Smooth muscle cell (in vitro differentiated cells): Measurements from ENCODE around the gene HERC3. TPM values are rescaled to one million over a fixed set of nuclear protein-coding genes. Genes with fewer than 3 reads are reported as not detected.

Experiments
- DNase-seq: peaks from one replicate; lab custom pipeline; 2025; ENCODE audit not compliant: unreplicated experiment; lab: John Stamatoyannopoulos, UW
- H2AFZ ChIP-seq: fragments of 200-600 bp; sonication (generic); 2 replicates; pipeline ENCODE4 v1.6.0; 2016; ENCODE audit warnings: antibody characterized with exemption, low read depth, mild to moderate bottlenecking
- H3F3A ChIP-seq: fragments of 200-600 bp; sonication (generic); 2 replicates; pipeline ENCODE4 v1.6.0; 2017; ENCODE audit warnings: antibody characterized with exemption, low read depth
- H3K27ac ChIP-seq: fragments of 200-600 bp; sonication (generic); 2 replicates; pipeline ENCODE4 v1.5.1; 2016; ENCODE audit warnings: low read depth, mild to moderate bottlenecking
- H3K27me3 ChIP-seq: fragments of 200-600 bp; sonication (generic); 2 replicates; pipeline ENCODE4 v1.6.1; 2016; ENCODE audit warnings: low read depth, mild to moderate bottlenecking
- H3K36me3 ChIP-seq: fragments of 200-600 bp; sonication (generic); 2 replicates; pipeline ENCODE4 v1.5.1; 2016; ENCODE audit warnings: low read depth
- H3K4me1 ChIP-seq: fragments of 200-600 bp; sonication (generic); 2 replicates; pipeline ENCODE4 v1.5.1; 2016; ENCODE audit warnings: low read depth
- H3K4me2 ChIP-seq: fragments of 200-600 bp; sonication (generic); 2 replicates; pipeline ENCODE4 v1.6.0; 2016; ENCODE audit warnings: mild to moderate bottlenecking
- H3K4me3 ChIP-seq: fragments of 200-600 bp; sonication (generic); 2 replicates; pipeline ENCODE4 v1.5.1; 2016; ENCODE audit warnings: mild to moderate bottlenecking
- H3K79me2 ChIP-seq: fragments of 200-600 bp; sonication (generic); 2 replicates; pipeline ENCODE4 v1.6.0; 2016; ENCODE audit warnings: low read depth, mild to moderate bottlenecking
- H3K9ac ChIP-seq: fragments of 200-600 bp; sonication (generic); 2 replicates; pipeline ENCODE4 v1.6.0; 2016; ENCODE audit warnings: low read depth
- H3K9me3 ChIP-seq: fragments of 200-600 bp; sonication (generic); replicated peaks from 2 replicates; pipeline ENCODE4 v1.5.1; 2016; ENCODE audit warnings: low read depth
- H4K20me1 ChIP-seq: fragments of 200-600 bp; sonication (generic); 2 replicates; pipeline ENCODE4 v1.6.0; 2016; ENCODE audit warnings: low read depth
- WGBS: methylation state at CpG from one replicate; pipeline ENCODE4 v1.1.7; 2016; ENCODE audit warnings: low lambda C conversion rate; 5-methylcytosine and 5-hydroxymethylcytosine counted together
- polyA plus RNA-seq: library from polyadenylated mRNA; unstranded; fragments of >200 nt; fragmentation: Nextera tagmentation; extraction: Ambion mirVana; gene quantifications from 2 replicates; pipeline ENCODE4 v1.2.1, GENCODE V29; 2016
- total RNA-seq: library from RNA; depleted of rRNA; stranded (reverse); fragments of >200 nt; gene quantifications from 2 replicates; pipeline ENCODE4 v1.2.3, GENCODE V29; 2014
- TF ChIP-seq, protein P1 (sequence below): fragments of 200-600 bp; sonication (generic); IDR thresholded peaks from 2 replicates; pipeline ENCODE4 v1.5.1; 2017; ENCODE audit warnings: borderline replicate concordance, mild to moderate bottlenecking, antibody characterized with exemption; ENCODE audit not compliant: insufficient read depth, poor library complexity, severe bottlenecking

HERC3 gene
- total and polyA plus RNA-seq, 2 experiments from 2014 or later, result 14.5 to 20.2 TPM

DNA sequence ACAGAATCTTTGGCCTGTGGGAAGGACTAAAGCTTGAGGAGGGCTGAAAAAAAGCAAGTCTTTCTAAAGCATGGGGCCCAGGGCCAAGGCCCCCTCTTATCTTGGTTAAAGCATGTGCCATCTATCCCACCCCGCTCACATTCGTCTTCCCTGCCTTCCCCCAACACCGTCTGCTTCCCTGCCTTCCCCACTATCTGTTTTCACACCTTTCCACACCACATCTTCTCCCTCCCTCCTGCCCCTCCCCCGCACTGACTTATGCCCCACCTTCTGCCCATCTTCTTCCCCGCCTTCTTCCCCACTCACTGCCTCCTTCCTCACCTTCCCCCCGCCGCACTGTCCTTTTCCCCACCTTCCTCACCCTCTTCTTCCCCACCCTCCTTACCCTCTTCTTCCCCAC lies 106.2 kb downstream of the HERC3 start:
- no peak overlapping the region for H3K9ac ChIP-seq
- no peaks in the 10 kb centered on the region for H3F3A ChIP-seq
- H3K9me3 ChIP-seq, result no peaks in the 10 kb centered on the region
- DNase-seq, result no peak
- peaks cover 5% of the 10 kb centered on the region for H3K4me1 ChIP-seq
- no peak overlapping the region for H3K4me3 ChIP-seq
- H3K79me2 ChIP-seq, result no peaks in the 10 kb centered on the region
- no peaks in the 10 kb centered on the region for H4K20me1 ChIP-seq
- TF ChIP-seq, protein P1, sequence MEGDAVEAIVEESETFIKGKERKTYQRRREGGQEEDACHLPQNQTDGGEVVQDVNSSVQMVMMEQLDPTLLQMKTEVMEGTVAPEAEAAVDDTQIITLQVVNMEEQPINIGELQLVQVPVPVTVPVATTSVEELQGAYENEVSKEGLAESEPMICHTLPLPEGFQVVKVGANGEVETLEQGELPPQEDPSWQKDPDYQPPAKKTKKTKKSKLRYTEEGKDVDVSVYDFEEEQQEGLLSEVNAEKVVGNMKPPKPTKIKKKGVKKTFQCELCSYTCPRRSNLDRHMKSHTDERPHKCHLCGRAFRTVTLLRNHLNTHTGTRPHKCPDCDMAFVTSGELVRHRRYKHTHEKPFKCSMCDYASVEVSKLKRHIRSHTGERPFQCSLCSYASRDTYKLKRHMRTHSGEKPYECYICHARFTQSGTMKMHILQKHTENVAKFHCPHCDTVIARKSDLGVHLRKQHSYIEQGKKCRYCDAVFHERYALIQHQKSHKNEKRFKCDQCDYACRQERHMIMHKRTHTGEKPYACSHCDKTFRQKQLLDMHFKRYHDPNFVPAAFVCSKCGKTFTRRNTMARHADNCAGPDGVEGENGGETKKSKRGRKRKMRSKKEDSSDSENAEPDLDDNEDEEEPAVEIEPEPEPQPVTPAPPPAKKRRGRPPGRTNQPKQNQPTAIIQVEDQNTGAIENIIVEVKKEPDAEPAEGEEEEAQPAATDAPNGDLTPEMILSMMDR, result no peak
- no peak overlapping the region for H3K4me2 ChIP-seq
- H3K27ac ChIP-seq, result no peak overlapping the region
- H3K27me3 ChIP-seq, result no peaks in the 10 kb centered on the region
- no peak overlapping the region for H2AFZ ChIP-seq
- WGBS, result no CpG with 5 or more reads among the region's 7 CpGs
- no peaks in the 10 kb centered on the region for H3K36me3 ChIP-seq

DNA sequence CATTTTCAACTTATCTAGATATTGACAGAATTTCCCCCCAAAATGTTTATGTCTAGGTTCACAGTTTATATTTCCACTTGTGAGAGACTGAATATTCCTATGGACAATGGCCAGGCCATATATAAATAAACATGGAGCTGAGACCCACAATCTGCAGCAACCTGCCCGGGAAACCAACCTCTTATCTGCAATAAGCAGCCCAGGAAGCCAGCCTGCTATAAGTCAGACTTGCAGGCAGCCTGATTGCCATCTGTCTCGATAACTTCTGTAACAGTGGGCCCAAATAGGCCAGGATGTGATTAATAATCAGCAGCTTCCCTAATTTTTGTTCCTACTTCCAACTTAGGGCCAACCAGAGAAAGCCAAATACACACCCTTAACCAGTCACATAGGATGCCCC lies 110.5 kb downstream of the HERC3 start:
- Histone ChIP-seq H2AFZ (no peak overlapping the region), H3K4me2 (no peak overlapping the region), H4K20me1 (no peaks in the 10 kb centered on the region), H3K4me1 (no peaks in the 10 kb centered on the region), H3K36me3 (no peaks in the 10 kb centered on the region), H3F3A (no peaks in the 10 kb centered on the region), H3K9me3 (no peaks in the 10 kb centered on the region), H3K27me3 (no peaks in the 10 kb centered on the region), H3K27ac (no peak overlapping the region), H3K79me2 (no peaks in the 10 kb centered on the region), H3K9ac (no peak overlapping the region), H3K4me3 (no peak overlapping the region)
- 89% methylated on average over 2 of the region's 2 CpGs for WGBS
- DNase-seq, result no peak
- TF ChIP-seq, protein P1, result no peak

DNA sequence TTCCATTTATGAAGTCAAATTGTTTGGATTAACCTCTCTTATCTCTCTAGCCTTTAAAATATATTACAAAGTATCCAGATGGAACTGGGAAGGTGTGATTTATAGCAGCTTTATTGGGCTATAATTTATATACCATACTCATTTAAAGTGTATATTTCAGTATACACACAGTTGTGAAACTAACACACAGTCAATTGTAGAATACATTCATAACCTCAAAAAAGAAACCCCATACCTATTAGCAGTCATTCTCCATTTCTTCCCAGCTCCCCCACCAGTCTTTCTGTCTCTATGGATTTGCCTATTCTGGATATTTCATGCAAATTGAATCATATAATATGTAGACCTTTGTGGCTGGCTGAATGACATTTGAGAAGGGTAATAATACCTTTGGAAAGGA lies 112.9 kb downstream of the HERC3 start:
- H3K9ac ChIP-seq, result no peak overlapping the region
- H3K4me1 ChIP-seq, result no peaks in the 10 kb centered on the region
- no peak for DNase-seq
- no peak overlapping the region for H2AFZ ChIP-seq
- no peak overlapping the region for H3K4me2 ChIP-seq
- no peaks in the 10 kb centered on the region for H3K79me2 ChIP-seq
- TF ChIP-seq, protein P1, result no peak
- no peak overlapping the region for H3K27ac ChIP-seq
- H3F3A ChIP-seq, result no peaks in the 10 kb centered on the region
- H3K4me3 ChIP-seq, result no peak overlapping the region
- no peaks in the 10 kb centered on the region for H3K9me3 ChIP-seq
- H3K36me3 ChIP-seq, result no peaks in the 10 kb centered on the region
- H3K27me3 ChIP-seq, result no peaks in the 10 kb centered on the region
- H4K20me1 ChIP-seq, result no peaks in the 10 kb centered on the region

DNA sequence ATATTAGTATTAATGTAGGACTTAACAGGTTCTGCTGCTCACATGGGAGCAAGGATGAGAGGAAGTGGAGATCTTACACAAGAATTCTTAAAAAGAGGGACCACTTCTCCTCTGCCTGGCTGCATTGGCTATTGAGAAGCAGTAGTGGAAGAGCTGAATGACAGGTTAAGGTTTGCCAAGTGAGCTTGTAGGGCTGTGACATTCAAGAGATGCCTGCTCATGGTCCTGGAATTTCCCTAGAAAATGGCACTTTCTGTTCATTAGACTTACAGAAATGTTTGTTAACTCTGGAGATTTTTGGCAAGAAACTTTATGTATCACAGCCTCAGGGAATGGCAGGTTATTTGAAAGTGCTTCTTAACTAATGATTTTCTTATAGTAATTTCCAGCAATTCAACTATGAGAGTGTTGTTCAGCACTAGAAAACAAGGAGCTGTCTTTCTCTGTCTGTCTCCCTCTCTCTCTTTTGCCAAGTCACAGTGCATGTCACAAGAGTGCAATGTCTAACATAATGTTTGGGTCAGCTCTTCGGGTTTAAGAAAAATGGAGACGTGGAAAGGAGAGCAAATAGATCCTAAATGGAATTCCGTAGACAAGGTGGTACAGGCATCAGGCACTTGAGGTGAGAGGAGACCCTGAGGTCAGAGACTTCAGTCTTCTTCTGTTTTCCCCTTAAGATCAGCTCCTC lies 113.7 kb downstream of the HERC3 start:
- H3K79me2 ChIP-seq, result no peaks in the 10 kb centered on the region
- no peaks in the 10 kb centered on the region for H3K27me3 ChIP-seq
- H3K9me3 ChIP-seq, result no peaks in the 10 kb centered on the region
- no peak for DNase-seq
- WGBS, result 90% methylated on average over 3 of the region's 3 CpGs
- H3K4me3 ChIP-seq, result no peak overlapping the region
- H3K27ac ChIP-seq, result no peak overlapping the region
- no peak overlapping the region for H3K4me2 ChIP-seq
- no peaks in the 10 kb centered on the region for H3F3A ChIP-seq
- H4K20me1 ChIP-seq, result no peaks in the 10 kb centered on the region
- no peak overlapping the region for H3K9ac ChIP-seq
- no peak overlapping the region for H2AFZ ChIP-seq
- peaks cover under 1% of the 10 kb centered on the region for H3K36me3 ChIP-seq
- no peaks in the 10 kb centered on the region for H3K4me1 ChIP-seq
- TF ChIP-seq, protein P1, result no peak
